KOPT-K1 (cell line): Measurements from ENCODE around the gene ZFP36.

ENCODE experiments used
- H3K27ac ChIP-seq: fragments of 200-600 bp; sonication (generic); 2 replicates; pipeline ENCODE4 v1.5.1; 2016; ENCODE audit warnings: antibody characterized with exemption, mild to moderate bottlenecking, low read depth, low read length; ENCODE audit not compliant: poor library complexity, severe bottlenecking
- H3K36me3 ChIP-seq: fragments of 200-600 bp; sonication (generic); 2 replicates; pipeline ENCODE4 v1.5.1; 2017; ENCODE audit warnings: antibody characterized with exemption, mild to moderate bottlenecking, low read length, moderate library complexity; ENCODE audit not compliant: insufficient read depth
- H3K9me3 ChIP-seq: fragments of 200-600 bp; sonication (generic); 2 replicates; pipeline ENCODE4 v1.5.1; 2017; ENCODE audit warnings: antibody characterized with exemption, low read length, mild to moderate bottlenecking; ENCODE audit not compliant: insufficient read depth, poor library complexity, severe bottlenecking

The ZFP36 gene

DNA sequence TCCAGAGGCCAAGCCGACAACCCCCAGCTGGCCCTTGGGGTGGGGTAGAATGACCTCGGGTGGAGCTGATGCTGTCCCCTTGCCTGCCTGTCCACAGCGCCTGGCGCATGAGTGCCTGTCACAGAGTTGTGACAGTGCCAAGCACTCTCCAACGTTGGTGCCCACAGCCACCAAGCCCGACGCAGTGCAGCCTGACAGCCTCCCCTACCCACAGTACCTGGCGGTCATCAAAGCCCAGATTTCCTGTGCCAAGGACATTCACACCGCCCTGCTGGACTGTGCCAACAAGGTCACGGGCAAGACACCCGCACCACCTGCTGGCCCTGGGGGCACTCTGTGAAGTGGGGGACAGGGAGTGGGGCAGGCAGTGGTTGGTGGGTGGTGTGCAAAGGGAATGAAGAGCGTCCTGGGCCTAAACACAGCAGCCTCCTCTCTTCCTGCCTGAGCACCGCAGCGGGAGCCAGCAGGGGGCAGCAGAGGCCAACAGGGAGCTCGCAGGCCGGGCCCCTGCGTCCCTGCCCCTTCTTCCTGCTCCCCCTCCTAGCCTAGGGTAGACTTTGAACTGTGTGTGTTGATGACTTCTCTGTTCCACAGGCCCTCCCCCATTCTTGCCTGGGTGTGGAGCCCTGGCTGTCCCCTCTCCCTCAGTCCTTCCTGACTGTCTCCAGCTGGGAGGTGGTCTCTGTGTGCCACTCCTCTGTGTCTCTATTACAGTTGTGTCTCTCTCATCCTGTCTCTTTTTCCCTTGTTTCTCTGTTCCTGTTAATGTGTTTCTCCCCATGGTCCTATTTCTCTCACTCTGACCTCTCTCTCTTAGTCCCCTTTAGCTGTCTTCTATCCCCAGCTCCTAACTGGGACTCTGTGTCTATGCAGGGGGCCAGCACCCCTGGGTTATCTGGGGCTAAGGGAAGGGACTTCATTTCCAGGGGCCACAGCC lies 9.0 kb upstream of the ZFP36 start:
- Histone ChIP-seq H3K9me3 (no peaks in the 10 kb centered on the region), H3K27ac (peak overlapping the region; percentile 55), H3K36me3 (peaks cover 26% of the 10 kb centered on the region)

DNA sequence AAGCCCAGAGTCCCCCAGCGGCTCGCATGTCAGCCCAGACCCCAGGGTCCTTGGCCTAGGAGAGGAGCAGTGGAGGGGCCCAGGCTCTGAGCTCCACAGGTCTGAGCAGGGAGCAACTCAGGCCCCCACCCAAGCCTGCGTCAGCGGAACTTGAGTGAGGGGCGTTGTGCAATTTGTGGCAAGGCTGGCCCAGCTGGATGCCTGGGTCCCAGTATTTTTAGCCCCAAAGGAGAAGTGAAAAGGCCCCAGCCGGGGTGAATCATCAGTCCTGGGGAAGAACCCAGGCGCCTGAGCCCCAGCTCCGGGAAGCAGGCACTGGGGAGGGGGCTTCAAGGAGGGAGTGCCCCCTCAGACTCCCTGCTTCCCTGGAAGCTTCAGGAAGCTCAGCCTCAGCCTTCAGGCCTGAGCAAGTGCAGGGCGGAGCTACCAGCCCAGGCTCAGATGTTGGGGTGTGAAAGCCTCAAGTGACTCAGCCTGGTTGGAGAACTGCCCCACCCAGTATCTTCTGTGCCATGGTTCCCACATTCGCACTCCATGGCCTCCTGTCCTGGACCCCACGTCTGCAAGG lies 8.3 kb upstream of the ZFP36 start:
- H3K36me3 ChIP-seq = peaks cover 24% of the 10 kb centered on the region
- H3K9me3 ChIP-seq = no peaks in the 10 kb centered on the region
- H3K27ac ChIP-seq = peak overlapping the region; percentile 55

DNA sequence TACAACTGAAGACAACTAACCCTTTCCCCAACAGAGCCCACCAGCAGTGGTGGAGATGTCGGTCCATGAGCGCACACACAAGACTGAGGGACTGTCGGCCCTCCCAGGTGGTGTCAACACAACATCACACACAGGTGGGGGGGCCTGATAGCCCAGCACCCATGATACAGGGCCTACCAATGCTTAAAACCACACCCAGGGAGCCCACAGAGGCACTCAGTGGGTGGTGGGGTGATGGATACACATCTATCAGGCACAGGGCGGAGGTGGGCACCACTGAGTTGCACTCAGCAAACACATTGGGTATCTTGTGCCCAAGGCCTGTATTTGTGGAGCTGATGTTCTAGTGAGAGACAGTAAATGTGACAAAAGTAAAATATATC lies 7.0 kb upstream of the ZFP36 start:
- no peaks in the 10 kb centered on the region for H3K9me3 ChIP-seq
- H3K27ac ChIP-seq = no peak overlapping the region

DNA sequence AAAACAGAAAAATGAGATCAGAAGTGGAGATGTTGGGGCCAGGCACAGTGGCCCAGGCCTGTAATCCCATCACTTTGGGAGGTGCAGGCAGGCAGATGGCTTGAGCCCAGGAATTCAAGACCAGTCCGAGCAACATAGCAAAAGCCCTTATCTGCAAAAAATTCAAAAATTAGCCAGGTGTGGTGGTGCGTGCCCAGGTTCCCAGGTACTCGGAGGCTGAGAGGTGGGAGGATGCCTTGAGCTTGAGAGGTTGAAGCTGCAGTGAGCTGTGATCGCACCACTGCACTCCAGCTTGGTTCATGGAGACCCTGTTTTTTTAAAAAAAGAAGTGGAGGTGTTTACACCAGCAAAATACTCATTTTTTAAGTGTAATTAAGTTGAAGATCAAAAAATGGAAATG lies 6.6 kb upstream of the ZFP36 start:
- Histone ChIP-seq H3K9me3 (no peaks in the 10 kb centered on the region), H3K27ac (no peak overlapping the region)

More for the DNA sequence above, 7.0 kb upstream of the ZFP36 start:
- H3K36me3 ChIP-seq = peaks cover 14% of the 10 kb centered on the region

DNA sequence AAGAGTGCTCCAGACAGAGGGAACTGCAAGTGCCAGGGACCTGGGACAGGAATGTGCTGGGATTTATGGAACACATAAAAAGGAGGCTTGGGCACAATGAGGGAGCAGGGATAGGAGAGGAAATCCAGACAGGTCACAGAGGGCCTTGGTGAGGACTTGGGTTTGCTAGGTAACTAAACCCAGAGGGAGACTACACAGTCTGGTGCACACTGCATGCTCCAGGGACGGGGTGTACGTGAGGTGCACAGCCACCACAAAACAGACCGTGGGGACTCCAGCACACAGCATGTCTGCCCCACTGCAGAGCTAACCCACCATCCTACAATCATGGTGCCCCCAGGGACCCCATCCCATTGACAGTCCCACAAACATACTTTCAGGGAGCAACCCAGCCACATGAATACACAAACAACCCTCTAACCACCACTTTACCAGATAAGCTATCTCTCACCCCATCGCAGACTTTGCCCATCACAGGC lies 5.5 kb upstream of the ZFP36 start:
- Histone ChIP-seq H3K9me3 (no peaks in the 10 kb centered on the region), H3K27ac (peak overlapping the region; percentile 71), H3K36me3 (0 out of 2 replicates have a peak, but pooled peaks cover 1% of the 10 kb centered on the region)

More for the DNA sequence above, 6.6 kb upstream of the ZFP36 start:
- peaks cover 10% of the 10 kb centered on the region for H3K36me3 ChIP-seq

DNA sequence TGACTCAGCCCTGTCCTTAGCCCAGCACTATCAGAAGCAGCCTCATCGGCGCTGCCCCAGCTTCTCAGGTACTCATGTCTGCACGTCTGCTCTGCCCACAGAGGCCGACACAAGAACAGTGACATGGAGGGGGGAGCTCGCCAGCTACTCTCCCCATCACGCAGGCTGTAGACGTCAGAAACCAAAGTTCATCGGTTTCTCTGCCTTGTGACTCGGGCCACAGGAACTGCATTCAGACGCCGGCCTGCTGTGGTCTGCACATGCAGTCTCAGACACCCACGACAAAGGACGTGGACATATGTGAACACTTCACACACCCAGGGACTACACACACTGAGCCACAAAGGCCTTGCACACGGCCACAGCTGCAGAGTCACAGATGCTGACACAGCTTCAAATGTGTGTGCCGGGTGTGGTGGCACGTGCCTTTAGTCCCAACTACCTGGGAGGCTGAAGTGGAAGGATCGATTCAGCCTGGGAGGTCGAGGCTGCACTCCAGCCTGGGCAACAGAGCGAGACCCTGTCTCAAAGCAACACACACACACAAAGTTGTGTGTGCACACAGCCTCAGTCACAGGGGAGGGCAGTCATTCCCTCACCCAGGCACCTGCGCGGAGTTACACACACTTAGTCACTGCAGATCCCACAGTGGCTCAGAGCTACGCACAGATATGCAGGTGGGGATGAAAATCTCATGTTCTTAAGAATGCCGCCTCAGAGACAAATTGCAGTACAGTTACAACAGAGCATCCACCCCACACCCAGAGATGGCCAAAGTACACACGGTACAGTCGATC lies 4.9 kb upstream of the ZFP36 start:
- Histone ChIP-seq H3K36me3 (no peaks in the 10 kb centered on the region), H3K27ac (peak overlapping the region; percentile 71), H3K9me3 (no peaks in the 10 kb centered on the region)

DNA sequence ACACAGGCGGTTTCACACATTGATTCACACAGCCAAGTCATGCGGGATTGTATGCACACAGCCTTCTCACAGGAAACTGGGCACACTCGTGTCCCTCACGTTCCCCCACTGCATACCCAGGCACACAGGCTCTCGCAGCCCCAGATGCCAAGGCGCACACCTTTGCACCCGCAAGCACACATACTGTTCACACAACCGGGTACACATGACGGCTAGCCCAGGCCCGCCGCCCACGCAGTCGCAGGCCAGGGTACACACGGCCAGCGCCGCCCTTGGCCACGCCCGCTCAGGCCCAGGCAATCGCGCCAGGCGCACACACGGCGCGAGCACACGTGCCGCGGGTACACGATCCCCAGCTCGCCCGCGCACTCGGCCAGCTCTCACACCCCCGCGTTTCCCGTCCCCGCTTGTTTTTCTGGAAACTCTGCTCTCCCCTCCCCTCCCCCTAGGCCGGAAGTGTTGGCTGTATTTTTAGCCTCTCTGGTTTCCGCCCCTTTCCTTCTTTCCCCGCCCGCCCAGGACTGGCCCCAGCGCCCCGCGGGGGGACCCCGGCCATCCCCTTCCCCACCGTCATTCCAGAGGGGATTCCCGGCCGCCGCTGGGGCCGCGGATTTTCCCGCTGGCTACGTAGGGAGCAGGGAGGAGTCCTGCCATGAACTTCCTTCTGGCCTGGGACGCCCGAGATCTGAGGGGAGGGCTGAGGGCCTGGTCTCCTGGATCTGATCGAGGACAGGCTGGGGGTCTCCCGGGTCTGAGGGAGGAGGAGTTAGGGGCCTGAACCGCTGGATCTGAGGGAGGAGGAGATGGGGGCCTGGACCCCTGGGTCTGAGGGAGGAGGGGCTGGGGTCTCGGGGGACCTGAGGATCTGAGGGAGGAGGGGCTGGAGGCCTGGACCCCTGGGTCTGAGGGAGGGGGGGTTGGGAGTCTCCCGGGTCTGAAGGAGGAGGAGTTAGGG lies 4.0 kb upstream of the ZFP36 start:
- Histone ChIP-seq H3K36me3 (peaks cover under 1% of the 10 kb centered on the region; the same call in 1 of the 2 replicates), H3K27ac (peak overlapping the region; percentile 71), H3K9me3 (no peaks in the 10 kb centered on the region)

DNA sequence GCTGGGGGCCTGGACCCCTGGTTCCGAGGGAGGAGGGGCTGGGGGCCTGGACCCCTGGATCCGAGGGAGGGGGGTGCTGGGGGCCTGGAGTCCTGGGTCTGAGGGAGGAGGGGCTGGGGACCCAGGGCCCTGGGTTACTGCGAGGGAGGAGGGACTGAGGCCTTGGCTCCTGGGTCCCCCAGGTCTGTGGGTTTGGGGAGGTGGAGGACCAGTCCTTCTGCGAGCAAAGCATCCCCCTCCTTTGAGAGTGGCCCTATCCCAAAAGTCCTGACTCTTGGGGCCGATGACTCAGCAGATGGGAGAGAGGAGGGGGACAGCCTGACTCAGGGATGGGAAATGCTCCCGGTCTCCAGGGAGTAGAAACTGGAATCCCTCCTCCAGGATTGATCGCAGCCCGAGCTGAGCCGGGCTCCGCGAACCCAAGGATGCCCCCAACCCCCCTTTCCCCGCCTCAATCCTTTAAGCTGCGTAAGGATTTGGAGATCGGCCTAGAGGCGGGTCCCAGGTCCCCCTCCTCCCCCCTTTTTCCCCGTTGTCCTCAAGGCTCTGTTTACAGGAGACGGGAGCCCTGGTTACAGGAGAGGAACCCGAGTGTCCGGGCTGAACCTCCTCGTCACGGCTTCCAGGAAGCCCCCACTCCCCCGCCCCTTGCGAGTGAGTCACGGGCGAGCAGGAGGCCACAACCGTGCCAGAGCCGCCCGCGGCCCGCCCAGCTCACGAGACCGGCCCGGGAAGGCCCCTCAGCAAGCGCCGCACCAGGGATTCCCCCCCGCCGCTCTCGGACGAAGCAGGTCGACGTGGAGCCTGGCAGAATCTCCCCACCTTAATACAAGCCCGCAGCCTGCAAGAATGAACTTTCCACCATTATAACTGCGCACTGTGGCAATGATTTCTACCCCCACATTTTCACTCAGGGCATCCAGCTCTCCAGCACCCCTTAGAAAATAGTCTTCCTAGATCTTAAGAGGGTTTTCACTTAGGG lies 3.0 kb upstream of the ZFP36 start:
- no peaks in the 10 kb centered on the region for H3K9me3 ChIP-seq
- H3K36me3 ChIP-seq = peaks cover 11% of the 10 kb centered on the region
- peak overlapping the region; percentile 71 for H3K27ac ChIP-seq

DNA sequence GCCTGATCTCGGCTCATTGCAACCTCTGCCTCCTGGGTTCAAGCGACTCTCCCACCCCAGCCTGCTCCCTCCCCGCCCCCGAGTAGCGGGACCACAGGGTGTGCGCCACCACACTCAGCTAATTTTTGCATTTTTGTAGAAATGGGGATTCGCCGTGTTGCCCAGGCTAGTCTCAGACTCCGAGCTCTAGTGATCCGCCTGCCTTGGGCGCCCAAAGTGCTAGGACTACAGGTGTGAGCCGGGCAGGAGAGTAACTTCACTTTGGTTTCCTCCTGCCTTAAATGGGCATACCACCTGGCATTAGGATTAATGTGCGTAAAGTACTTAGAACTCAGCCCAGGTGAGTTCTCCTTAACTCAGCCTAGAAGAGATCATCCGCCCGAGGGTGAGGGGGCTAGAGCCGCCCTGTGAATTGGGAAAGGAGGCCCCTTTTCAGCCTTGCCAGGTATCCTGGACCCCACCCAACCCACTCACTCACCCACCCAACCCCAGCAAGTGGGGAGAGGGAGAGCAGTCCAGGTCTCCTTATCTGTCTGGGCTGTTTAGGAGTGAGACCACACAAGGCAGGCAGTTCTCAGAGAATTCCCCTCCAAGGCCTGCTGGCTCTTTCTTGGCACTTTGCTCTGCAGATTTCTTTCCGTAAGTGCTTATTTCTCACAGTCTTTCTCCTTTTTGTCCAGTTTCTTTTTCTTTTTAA lies 1.2 kb upstream of the ZFP36 start:
- Histone ChIP-seq H3K27ac (no peak overlapping the region), H3K36me3 (peaks cover 13% of the 10 kb centered on the region), H3K9me3 (no peaks in the 10 kb centered on the region)

DNA sequence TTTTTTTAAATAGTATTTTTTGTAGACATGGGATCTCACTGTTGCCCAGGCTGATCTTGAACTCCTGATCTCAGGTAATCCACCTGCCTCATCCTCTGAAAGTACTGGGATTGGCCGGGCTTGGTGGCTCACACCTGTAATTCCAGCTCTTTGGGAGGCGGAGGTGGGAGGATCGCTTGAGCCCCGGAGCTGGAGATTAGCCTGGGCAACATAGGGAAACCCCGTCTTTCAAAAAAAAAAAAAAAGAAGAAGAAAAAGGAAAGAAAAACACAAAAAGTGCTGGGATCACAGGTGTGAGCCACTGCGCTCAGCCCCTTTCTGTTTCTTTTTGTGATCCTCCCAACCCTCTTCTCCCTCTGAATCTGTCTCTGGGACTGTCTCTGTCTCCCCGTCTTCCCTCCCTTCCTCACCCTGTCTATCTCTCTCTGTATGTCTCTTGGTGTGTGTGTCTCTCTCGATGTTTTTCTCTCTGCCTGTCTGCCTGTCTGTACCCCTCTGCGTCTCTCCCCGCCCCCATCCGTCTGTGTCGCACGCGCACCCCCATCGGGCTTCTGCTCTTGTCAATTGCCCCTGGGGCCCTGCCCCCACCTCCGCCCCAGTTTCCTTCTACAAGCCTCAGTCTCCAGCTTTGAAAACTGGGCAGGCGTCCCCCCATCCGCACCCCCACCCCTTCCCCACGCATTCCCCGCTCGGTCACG lies 540 bp upstream of the ZFP36 start:
- H3K27ac ChIP-seq = peak overlapping the region; percentile 98
- no peaks in the 10 kb centered on the region for H3K9me3 ChIP-seq
- peaks cover 13% of the 10 kb centered on the region for H3K36me3 ChIP-seq

DNA sequence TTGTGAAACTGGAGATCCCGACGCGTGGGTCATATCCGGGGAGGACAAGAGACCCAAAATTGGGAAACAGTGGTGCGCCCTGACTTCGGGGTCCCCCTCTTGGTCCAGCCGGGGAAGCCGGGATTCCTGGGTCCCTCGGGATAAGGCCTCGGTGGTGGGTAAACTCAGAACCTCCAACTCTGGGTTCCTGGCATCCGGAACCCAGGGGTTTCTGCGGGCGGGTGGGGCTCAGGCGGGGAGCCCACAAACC lies 688 bp downstream of the ZFP36 start:
- Histone ChIP-seq H3K36me3 (peaks cover 13% of the 10 kb centered on the region), H3K9me3 (no peaks in the 10 kb centered on the region), H3K27ac (peak overlapping the region; percentile 98)

DNA sequence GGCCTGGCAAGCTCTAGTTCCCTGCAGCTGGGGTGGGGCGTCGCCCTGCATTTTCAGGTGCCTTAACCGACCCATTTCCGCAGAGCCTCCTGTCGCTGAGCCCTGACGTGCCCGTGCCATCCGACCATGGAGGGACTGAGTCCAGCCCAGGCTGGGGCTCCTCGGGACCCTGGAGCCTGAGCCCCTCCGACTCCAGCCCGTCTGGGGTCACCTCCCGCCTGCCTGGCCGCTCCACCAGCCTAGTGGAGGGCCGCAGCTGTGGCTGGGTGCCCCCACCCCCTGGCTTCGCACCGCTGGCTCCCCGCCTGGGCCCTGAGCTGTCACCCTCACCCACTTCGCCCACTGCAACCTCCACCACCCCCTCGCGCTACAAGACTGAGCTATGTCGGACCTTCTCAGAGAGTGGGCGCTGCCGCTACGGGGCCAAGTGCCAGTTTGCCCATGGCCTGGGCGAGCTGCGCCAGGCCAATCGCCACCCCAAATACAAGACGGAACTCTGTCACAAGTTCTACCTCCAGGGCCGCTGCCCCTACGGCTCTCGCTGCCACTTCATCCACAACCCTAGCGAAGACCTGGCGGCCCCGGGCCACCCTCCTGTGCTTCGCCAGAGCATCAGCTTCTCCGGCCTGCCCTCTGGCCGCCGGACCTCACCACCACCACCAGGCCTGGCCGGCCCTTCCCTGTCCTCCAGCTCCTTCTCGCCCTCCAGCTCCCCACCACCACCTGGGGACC lies 1.2 kb downstream of the ZFP36 start:
- Histone ChIP-seq H3K27ac (peak overlapping the region; percentile 98), H3K9me3 (no peaks in the 10 kb centered on the region), H3K36me3 (peaks cover 13% of the 10 kb centered on the region)
